GM23338 (cell line): Measurements from ENCODE around the gene AASDHPPT. TPM values are rescaled to one million over a fixed set of nuclear protein-coding genes. Genes with fewer than 3 reads are reported as not detected.

Source experiments
- ATAC-seq: fragments of 200-7000 bp; cut with Tn5 transposase; 3 replicates; pipeline ENCODE4 v1.9.1; 2020
- DNase-seq: peaks from one replicate; pipeline ENCODE4 v3.0.0-alpha.2; 2015; ENCODE audit warnings: low spot score
- H2AFZ ChIP-seq: fragments of 200-600 bp; sonication (generic); 2 replicates; pipeline ENCODE4 v1.8.0; 2016; ENCODE audit warnings: antibody characterized with exemption, mild to moderate bottlenecking, moderate library complexity
- H3F3A ChIP-seq: fragments of 200-600 bp; sonication (generic); replicated peaks from 2 replicates; pipeline ENCODE4 v1.8.0; 2017; ENCODE audit warnings: antibody characterized with exemption, mixed run types, low read depth
- H3K27ac ChIP-seq: fragments of 200-600 bp; sonication (generic); 2 replicates; pipeline ENCODE4 v1.6.1; 2016; ENCODE audit warnings: low read depth
- H3K27me3 ChIP-seq: fragments of 200-600 bp; sonication (generic); 2 replicates; pipeline ENCODE4 v1.8.0; 2016; ENCODE audit warnings: mild to moderate bottlenecking, mixed run types, moderate library complexity; ENCODE audit not compliant: insufficient read depth
- H3K36me3 ChIP-seq: fragments of 200-600 bp; sonication (generic); 2 replicates; pipeline ENCODE4 v1.8.0; 2016; ENCODE audit warnings: mild to moderate bottlenecking; ENCODE audit not compliant: insufficient read depth
- H3K4me1 ChIP-seq: fragments of 200-600 bp; sonication (generic); 2 replicates; pipeline ENCODE4 v1.8.0; 2016; ENCODE audit warnings: mild to moderate bottlenecking, moderate library complexity; ENCODE audit not compliant: insufficient read depth
- H3K4me2 ChIP-seq: fragments of 200-600 bp; sonication (generic); 2 replicates; pipeline ENCODE4 v1.7.1; 2017; ENCODE audit warnings: mixed run types
- H3K4me3 ChIP-seq: fragments of 200-600 bp; sonication (generic); 2 replicates; pipeline ENCODE4 v1.6.1; 2016; ENCODE audit warnings: mixed run types
- H3K79me2 ChIP-seq: fragments of 200-600 bp; sonication (generic); replicated peaks from 2 replicates; pipeline ENCODE4 v1.8.0; 2017; ENCODE audit warnings: mild to moderate bottlenecking; ENCODE audit not compliant: insufficient read depth
- H3K9me2 ChIP-seq: fragments of 200-600 bp; sonication (generic); 2 replicates; pipeline ENCODE4 v1.8.0; 2017; ENCODE audit not compliant: insufficient read depth
- H4K20me1 ChIP-seq: fragments of 200-600 bp; sonication (generic); replicated peaks from 2 replicates; pipeline ENCODE4 v1.8.0; 2017; ENCODE audit warnings: mild to moderate bottlenecking; ENCODE audit not compliant: insufficient read depth
- H3K27ac Mint-ChIP-seq: 2 replicates; pipeline ENCODE4 v1.8.0; 2020; ENCODE audit warnings: inconsistent platforms, mild to moderate bottlenecking, moderate library complexity, mixed read lengths
- H3K27me3 Mint-ChIP-seq: 3 replicates; pipeline ENCODE4 v1.8.0; 2022; ENCODE audit warnings: low read depth, mild to moderate bottlenecking, moderate library complexity, mixed read lengths, inconsistent platforms; ENCODE audit not compliant: insufficient read depth, poor library complexity
- H3K36me3 Mint-ChIP-seq: 3 replicates; pipeline ENCODE4 v1.8.0; 2021; ENCODE audit warnings: low read depth, mild to moderate bottlenecking, inconsistent platforms, moderate library complexity, mixed read lengths
- H3K4me1 Mint-ChIP-seq: 3 replicates; pipeline ENCODE4 v1.8.0; 2020; ENCODE audit warnings: mild to moderate bottlenecking, inconsistent platforms, mixed read lengths
- H3K4me3 Mint-ChIP-seq: 3 replicates; pipeline ENCODE4 v1.8.0; 2021; ENCODE audit warnings: moderate library complexity, mild to moderate bottlenecking, inconsistent platforms, mixed read lengths
- H3K9me3 Mint-ChIP-seq: 3 replicates; pipeline ENCODE4 v1.8.0; 2020; ENCODE audit warnings: moderate library complexity, mild to moderate bottlenecking, inconsistent platforms, mixed read lengths
- CREB1 ChIP-seq: fragments of 250-450 bp; sonication (Bioruptor Pico); IDR thresholded peaks from 2 replicates; pipeline ENCODE4 v1.5.0; 2020; ENCODE audit warnings: low read depth, mild to moderate bottlenecking, moderate library complexity
- EZH2 ChIP-seq: fragments of 200-600 bp; sonication (generic); IDR thresholded peaks from one replicate; pipeline ENCODE4 v1.8.0; 2017; ENCODE audit warnings: antibody characterized with exemption, mild to moderate bottlenecking, low read depth; ENCODE audit not compliant: unreplicated experiment
- EZH2phosphoT487 ChIP-seq: fragments of 200-600 bp; sonication (generic); IDR thresholded peaks from one replicate; pipeline ENCODE4 v1.8.1; 2018; ENCODE audit warnings: antibody characterized with exemption; ENCODE audit not compliant: unreplicated experiment
- NANOG ChIP-seq: IDR thresholded peaks from 2 replicates; pipeline ENCODE4 v1.6.1; 2016; ENCODE audit warnings: antibody characterized with exemption, borderline replicate concordance
- POLR2AphosphoS5 ChIP-seq: IDR thresholded peaks from 2 replicates; pipeline ENCODE4 v1.6.1; 2016; ENCODE audit warnings: antibody characterized with exemption, low read depth
- STAT1 ChIP-seq: IDR thresholded peaks from one replicate; pipeline ENCODE4 v1.6.1; 2016; ENCODE audit warnings: antibody characterized with exemption; ENCODE audit not compliant: unreplicated experiment
- ZNF114 ChIP-seq: fragments of 250-450 bp; sonication (Bioruptor Pico); IDR thresholded peaks from 2 replicates; pipeline ENCODE4 v1.5.0; 2020; ENCODE audit warnings: mild to moderate bottlenecking, moderate library complexity
- ZNF331 ChIP-seq: fragments of 250-450 bp; sonication (Bioruptor Pico); IDR thresholded peaks from 2 replicates; pipeline ENCODE4 v1.5.0; 2020; ENCODE audit warnings: low read depth, mild to moderate bottlenecking, moderate library complexity
- polyA plus RNA-seq: library from polyadenylated mRNA; unstranded; fragments of >200 nt; fragmentation: Nextera tagmentation; extraction: Ambion mirVana; gene quantifications from 2 replicates; pipeline ENCODE4 v1.2.1, GENCODE V29; 2016
- total RNA-seq: library from RNA; depleted of rRNA; stranded (reverse); fragments of >200 nt; shearing (Covaris generic); gene quantifications from 2 replicates; pipeline ENCODE4 v1.2.3, GENCODE V29; 2014
- TF ChIP-seq, protein P1 (sequence below): IDR thresholded peaks from one replicate; pipeline ENCODE4 v1.6.1; 2018; ENCODE audit warnings: antibody characterized with exemption; ENCODE audit not compliant: unreplicated experiment
- TF ChIP-seq, protein P2 (sequence below): fragments of 250-450 bp; sonication (Bioruptor Pico); IDR thresholded peaks from 2 replicates; pipeline ENCODE4 v1.5.0; 2020; ENCODE audit warnings: mild to moderate bottlenecking, moderate library complexity
- TF ChIP-seq, protein P3 (sequence below): IDR thresholded peaks from 2 replicates; pipeline ENCODE4 v1.6.1; 2016; ENCODE audit warnings: antibody characterized with exemption

Gene AASDHPPT
- total and polyA plus RNA-seq, 2 experiments from 2014 or later, result 49.0 to 62.3 TPM

DNA sequence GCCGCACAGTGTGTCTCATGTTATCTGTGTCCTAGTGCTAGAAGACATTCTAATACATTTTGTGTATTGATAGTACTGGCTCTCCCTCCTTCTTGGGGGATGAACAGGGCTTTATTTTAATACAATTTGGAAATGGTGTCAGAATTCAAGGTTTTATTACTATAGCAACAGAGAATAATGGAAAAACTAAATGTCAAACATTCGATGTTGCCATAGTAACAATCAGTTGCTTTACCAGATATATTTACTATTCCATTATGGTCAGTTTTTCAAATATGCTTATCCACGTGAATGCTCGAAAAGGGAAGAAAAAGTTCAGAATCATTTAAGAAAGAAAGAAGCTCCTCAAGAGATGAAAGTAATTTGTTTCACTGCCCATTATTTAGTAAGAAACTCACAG is 46.9 kb upstream of the AASDHPPT start (continued):
- TF ChIP-seq, protein P1, sequence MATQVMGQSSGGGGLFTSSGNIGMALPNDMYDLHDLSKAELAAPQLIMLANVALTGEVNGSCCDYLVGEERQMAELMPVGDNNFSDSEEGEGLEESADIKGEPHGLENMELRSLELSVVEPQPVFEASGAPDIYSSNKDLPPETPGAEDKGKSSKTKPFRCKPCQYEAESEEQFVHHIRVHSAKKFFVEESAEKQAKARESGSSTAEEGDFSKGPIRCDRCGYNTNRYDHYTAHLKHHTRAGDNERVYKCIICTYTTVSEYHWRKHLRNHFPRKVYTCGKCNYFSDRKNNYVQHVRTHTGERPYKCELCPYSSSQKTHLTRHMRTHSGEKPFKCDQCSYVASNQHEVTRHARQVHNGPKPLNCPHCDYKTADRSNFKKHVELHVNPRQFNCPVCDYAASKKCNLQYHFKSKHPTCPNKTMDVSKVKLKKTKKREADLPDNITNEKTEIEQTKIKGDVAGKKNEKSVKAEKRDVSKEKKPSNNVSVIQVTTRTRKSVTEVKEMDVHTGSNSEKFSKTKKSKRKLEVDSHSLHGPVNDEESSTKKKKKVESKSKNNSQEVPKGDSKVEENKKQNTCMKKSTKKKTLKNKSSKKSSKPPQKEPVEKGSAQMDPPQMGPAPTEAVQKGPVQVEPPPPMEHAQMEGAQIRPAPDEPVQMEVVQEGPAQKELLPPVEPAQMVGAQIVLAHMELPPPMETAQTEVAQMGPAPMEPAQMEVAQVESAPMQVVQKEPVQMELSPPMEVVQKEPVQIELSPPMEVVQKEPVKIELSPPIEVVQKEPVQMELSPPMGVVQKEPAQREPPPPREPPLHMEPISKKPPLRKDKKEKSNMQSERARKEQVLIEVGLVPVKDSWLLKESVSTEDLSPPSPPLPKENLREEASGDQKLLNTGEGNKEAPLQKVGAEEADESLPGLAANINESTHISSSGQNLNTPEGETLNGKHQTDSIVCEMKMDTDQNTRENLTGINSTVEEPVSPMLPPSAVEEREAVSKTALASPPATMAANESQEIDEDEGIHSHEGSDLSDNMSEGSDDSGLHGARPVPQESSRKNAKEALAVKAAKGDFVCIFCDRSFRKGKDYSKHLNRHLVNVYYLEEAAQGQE, result no peak
- TF ChIP-seq, protein P2, sequence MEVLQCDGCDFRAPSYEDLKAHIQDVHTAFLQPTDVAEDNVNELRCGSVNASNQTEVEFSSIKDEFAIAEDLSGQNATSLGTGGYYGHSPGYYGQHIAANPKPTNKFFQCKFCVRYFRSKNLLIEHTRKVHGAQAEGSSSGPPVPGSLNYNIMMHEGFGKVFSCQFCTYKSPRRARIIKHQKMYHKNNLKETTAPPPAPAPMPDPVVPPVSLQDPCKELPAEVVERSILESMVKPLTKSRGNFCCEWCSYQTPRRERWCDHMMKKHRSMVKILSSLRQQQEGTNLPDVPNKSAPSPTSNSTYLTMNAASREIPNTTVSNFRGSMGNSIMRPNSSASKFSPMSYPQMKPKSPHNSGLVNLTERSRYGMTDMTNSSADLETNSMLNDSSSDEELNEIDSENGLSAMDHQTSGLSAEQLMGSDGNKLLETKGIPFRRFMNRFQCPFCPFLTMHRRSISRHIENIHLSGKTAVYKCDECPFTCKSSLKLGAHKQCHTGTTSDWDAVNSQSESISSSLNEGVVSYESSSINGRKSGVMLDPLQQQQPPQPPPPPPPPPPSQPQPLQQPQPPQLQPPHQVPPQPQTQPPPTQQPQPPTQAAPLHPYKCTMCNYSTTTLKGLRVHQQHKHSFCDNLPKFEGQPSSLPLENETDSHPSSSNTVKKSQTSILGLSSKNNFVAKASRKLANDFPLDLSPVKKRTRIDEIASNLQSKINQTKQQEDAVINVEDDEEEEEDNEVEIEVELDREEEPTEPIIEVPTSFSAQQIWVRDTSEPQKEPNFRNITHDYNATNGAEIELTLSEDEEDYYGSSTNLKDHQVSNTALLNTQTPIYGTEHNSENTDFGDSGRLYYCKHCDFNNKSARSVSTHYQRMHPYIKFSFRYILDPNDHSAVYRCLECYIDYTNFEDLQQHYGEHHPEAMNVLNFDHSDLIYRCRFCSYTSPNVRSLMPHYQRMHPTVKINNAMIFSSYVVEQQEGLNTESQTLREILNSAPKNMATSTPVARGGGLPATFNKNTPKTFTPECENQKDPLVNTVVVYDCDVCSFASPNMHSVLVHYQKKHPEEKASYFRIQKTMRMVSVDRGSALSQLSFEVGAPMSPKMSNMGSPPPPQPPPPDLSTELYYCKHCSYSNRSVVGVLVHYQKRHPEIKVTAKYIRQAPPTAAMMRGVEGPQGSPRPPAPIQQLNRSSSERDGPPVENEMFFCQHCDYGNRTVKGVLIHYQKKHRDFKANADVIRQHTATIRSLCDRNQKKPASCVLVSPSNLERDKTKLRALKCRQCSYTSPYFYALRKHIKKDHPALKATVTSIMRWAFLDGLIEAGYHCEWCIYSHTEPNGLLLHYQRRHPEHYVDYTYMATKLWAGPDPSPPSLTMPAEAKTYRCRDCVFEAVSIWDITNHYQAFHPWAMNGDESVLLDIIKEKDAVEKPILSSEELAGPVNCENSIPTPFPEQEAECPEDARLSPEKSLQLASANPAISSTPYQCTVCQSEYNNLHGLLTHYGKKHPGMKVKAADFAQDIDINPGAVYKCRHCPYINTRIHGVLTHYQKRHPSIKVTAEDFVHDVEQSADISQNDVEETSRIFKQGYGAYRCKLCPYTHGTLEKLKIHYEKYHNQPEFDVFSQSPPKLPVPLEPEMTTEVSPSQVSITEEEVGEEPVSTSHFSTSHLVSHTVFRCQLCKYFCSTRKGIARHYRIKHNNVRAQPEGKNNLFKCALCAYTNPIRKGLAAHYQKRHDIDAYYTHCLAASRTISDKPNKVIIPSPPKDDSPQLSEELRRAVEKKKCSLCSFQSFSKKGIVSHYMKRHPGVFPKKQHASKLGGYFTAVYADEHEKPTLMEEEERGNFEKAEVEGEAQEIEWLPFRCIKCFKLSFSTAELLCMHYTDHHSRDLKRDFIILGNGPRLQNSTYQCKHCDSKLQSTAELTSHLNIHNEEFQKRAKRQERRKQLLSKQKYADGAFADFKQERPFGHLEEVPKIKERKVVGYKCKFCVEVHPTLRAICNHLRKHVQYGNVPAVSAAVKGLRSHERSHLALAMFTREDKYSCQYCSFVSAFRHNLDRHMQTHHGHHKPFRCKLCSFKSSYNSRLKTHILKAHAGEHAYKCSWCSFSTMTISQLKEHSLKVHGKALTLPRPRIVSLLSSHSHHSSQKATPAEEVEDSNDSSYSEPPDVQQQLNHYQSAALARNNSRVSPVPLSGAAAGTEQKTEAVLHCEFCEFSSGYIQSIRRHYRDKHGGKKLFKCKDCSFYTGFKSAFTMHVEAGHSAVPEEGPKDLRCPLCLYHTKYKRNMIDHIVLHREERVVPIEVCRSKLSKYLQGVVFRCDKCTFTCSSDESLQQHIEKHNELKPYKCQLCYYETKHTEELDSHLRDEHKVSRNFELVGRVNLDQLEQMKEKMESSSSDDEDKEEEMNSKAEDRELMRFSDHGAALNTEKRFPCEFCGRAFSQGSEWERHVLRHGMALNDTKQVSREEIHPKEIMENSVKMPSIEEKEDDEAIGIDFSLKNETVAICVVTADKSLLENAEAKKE, result no peak
- no peak for TF ChIP-seq EZH2phosphoT487

DNA sequence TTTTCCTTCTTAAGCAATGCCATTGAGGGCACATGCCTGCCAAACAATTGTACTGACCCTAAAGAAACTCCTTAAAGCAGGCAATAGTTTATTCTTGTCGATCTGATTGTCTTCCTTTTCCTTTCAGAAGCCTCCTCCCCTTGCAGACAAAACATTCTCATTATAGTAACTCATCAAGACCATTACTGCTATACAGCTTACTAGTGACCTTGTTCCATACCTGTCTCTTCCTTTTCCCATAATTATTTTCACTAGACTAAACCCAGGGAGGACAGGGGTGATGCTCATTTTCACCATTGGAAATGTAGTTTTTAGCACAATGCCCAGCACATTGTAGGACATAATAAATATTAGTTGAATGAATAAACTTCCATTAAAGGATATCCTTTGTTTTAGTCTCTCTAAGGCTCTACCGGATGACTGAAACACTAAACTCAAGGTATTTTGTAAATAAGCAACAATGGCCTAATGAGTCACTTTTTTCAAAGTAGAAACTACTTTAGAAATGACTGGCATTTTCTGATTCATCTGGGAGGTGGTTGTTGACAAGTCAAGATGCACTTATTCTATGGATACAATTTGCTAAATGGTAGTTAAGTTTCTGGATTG is 46.2 kb upstream of the AASDHPPT start:
- Histone ChIP-seq H3K4me3 (no peak overlapping the region), H3K27me3 (no peaks in the 10 kb centered on the region), H3K4me2 (no peak overlapping the region), H4K20me1 (no peaks in the 10 kb centered on the region), H2AFZ (no peak overlapping the region), H3F3A (no peaks in the 10 kb centered on the region), H3K36me3 (no peaks in the 10 kb centered on the region), H3K9me2 (no peaks in the 10 kb centered on the region), H3K79me2 (no peaks in the 10 kb centered on the region), H3K27ac (no peak overlapping the region), H3K4me1 (no peaks in the 10 kb centered on the region)
- H3K4me3 Mint-ChIP-seq, result no peak overlapping the region
- 0 out of 3 replicates have a peak, but pooled peaks cover 2% of the 10 kb centered on the region for H3K36me3 Mint-ChIP-seq
- H3K27me3 Mint-ChIP-seq, result no peaks in the 10 kb centered on the region
- H3K4me1 Mint-ChIP-seq, result no peaks in the 10 kb centered on the region
- DNase-seq (no peak), ATAC-seq (no peak)
- no peak overlapping the region for H3K27ac Mint-ChIP-seq
- peaks cover 8% of the 10 kb centered on the region for H3K9me3 Mint-ChIP-seq
- TF ChIP-seq, protein P3, sequence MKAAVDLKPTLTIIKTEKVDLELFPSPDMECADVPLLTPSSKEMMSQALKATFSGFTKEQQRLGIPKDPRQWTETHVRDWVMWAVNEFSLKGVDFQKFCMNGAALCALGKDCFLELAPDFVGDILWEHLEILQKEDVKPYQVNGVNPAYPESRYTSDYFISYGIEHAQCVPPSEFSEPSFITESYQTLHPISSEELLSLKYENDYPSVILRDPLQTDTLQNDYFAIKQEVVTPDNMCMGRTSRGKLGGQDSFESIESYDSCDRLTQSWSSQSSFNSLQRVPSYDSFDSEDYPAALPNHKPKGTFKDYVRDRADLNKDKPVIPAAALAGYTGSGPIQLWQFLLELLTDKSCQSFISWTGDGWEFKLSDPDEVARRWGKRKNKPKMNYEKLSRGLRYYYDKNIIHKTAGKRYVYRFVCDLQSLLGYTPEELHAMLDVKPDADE, result no peak
- TF ChIP-seq EZH2 (no peak), STAT1 (no peak), EZH2phosphoT487 (no peak), ZNF114 (CRISPR knock-in tag) (no peak), POLR2AphosphoS5 (no peak), NANOG (no peak), CREB1 (CRISPR knock-in tag) (no peak), ZNF331 (CRISPR knock-in tag) (no peak)
- TF ChIP-seq, protein P1, result no peak
